ENCODE results near the gene TMBIM4. TPM values are rescaled to one million over a fixed set of nuclear protein-coding genes. Genes with fewer than 3 reads are reported as not detected.

Gene TMBIM4
- total and polyA plus RNA-seq, 2 donors (not counting 3 experiments of a cell fraction or from before 2014, with no cell fraction given): 74.1 to 370 TPM

DNA sequence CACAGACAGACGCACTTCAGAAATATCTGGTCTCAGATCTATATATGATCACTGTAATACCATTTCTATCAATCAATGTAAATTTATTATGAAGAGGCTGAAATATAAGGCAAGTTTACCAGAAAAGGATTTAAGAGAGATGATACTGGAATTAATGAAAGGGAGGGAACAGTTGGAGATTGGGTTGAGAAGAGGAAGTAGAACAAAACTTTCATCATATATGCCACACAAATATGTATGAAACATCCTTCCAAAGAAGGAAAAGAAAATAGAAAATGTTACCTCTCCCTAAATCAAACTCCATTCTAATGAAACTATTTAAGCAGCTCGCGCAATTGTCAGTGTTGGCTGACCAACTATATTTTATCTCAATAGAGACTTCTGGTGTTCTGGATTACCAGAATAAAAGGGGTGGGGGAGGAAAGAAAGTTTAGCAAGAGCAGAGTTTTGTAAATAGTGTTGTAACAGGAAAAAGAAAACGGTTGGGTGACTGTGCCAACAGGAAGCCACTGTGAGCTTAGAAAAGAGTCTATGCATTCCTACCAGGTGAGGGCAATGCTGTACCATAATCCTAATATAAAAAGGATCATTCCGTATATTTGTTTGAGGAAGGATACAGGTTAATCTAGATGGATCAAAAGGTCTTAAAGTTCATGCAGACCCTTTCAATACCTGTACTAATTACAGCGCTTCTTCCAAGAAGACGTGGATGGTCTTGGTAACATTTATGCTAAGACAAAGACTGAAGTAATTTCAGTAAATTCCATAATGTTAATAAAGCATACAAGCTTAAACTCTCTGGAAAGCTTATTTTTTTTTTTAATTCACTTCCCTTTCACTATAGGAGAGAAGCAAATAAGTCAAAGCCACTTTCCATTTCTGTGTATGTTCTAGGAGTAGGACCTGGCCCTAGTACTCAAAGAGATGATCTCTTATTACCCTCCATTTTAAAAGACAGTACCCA, 24.7 kb downstream of the TMBIM4 start:
- Histone ChIP-seq H3K27me3 (ENCODE audit: control insufficient read depth in 2 of 2, insufficient read depth in 2 of 2, low read length in 2 of 2) (no peaks in the 10 kb centered on the region), H4K20me1 (replicated peaks; ENCODE audit: control insufficient read depth, extremely low read depth, insufficient read depth, low read length) (no peaks in the 10 kb centered on the region), H3K9me3 (replicated peaks; ENCODE audit: control insufficient read depth, insufficient read depth, low read length) (peaks cover 6% of the 10 kb centered on the region), H3K4me1 (ENCODE audit: control insufficient read depth, extremely low read depth, insufficient read depth, low read length) (peaks cover 20% of the 10 kb centered on the region), H3K27ac (ENCODE audit: insufficient read depth, low read depth, low read length) (peak overlapping the region; percentile 62), H3K9me1 (replicated peaks; ENCODE audit: control insufficient read depth, extremely low read depth, insufficient read depth, low read length) (no peaks in the 10 kb centered on the region), H3K9ac (replicated peaks; ENCODE audit: extremely low read depth, insufficient read depth, low read length) (peak overlapping the region; percentile 35), H3K36me3 (ENCODE audit: control insufficient read depth in 2 of 2, extremely low read depth in 1 of 2, insufficient read depth in 2 of 2, low read length in 2 of 2) (peaks cover 0 to 4% of the 10 kb centered on the region in 2 experiments), H3K79me2 (ENCODE audit: control insufficient read depth, insufficient read depth, low read length) (peaks cover 4% of the 10 kb centered on the region), H3K4me2 (ENCODE audit: insufficient read depth, low read length) (peak overlapping the region; percentile 94), H3K4me3 (replicated peaks in 1 of 3; ENCODE audit: insufficient read depth in 1 of 3, low read depth in 1 of 3, low read length in 3 of 3) (peak overlapping the region in 1 of 3 experiments; percentile 46), H2AFZ (ENCODE audit: low read depth, low read length) (peak overlapping the region; percentile 49)
- dilution Hi-C loops (cut with MboI; ENCODE audit: extremely low pct_ligation_motif_present, low sequenced_read_pairs) (no loop called here), intact Hi-C loops (cut with micrococcal nuclease) (loop anchor here (1.0 to 5.0 kb wide), 8 partner anchors 24 to 716 kb away; partner anchors contain the start of gene TMBIM4)
- DNase-seq (ENCODE audit: low read depth, low spot score) (peak; percentile 88), FAIRE-seq (peak; percentile 87)
- TF ChIP-seq EZH2 (IDR thresholded peaks at IDR 0.05; ENCODE audit: borderline replicate concordance, low read depth, low read length, severe bottlenecking) (no peak), JUN (IDR thresholded peaks at IDR 0.05; ENCODE audit: borderline replicate concordance, insufficient read depth, insufficient read length, low read depth) (no peak), FOS (IDR thresholded peaks at IDR 0.05; ENCODE audit: borderline replicate concordance, insufficient read depth, low read length) (peak; percentile 28), POLR2A (IDR thresholded peaks at IDR 0.05; ENCODE audit: low read depth, low read length) (peak; percentile 23), POLR2AphosphoS5 (IDR thresholded peaks at IDR 0.05; ENCODE audit: insufficient read depth, low read depth, low read length) (peak; percentile 43), GATA2 (IDR thresholded peaks at IDR 0.05; ENCODE audit: insufficient read depth, insufficient read length, low read depth, low read length) (peak; percentile 9), MYC (IDR thresholded peaks at IDR 0.05; ENCODE audit: low read depth, low read length) (no peak)
- TF ChIP-seq, protein P1, sequence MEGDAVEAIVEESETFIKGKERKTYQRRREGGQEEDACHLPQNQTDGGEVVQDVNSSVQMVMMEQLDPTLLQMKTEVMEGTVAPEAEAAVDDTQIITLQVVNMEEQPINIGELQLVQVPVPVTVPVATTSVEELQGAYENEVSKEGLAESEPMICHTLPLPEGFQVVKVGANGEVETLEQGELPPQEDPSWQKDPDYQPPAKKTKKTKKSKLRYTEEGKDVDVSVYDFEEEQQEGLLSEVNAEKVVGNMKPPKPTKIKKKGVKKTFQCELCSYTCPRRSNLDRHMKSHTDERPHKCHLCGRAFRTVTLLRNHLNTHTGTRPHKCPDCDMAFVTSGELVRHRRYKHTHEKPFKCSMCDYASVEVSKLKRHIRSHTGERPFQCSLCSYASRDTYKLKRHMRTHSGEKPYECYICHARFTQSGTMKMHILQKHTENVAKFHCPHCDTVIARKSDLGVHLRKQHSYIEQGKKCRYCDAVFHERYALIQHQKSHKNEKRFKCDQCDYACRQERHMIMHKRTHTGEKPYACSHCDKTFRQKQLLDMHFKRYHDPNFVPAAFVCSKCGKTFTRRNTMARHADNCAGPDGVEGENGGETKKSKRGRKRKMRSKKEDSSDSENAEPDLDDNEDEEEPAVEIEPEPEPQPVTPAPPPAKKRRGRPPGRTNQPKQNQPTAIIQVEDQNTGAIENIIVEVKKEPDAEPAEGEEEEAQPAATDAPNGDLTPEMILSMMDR (IDR thresholded peaks at IDR 0.05; ENCODE audit: extremely low read depth in 1 of 2, insufficient read depth in 1 of 2, low read depth in 1 of 2, low read length in 2 of 2): peak; percentile 59 to 62
- TF ChIP-seq, protein P2, sequence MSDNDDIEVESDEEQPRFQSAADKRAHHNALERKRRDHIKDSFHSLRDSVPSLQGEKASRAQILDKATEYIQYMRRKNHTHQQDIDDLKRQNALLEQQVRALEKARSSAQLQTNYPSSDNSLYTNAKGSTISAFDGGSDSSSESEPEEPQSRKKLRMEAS (IDR thresholded peaks at IDR 0.05; ENCODE audit: insufficient read depth, insufficient read length): no peak
- CTCF ChIA-PET: interaction anchor here (0.6 to 3.2 kb wide), 44 partner anchors 13 to 716 kb away, joined by 3 to 38 read pairs (median 5); partner anchors contain the start of genes HELB, IRAK3, LLPH and TMBIM4
- BruUV-seq (replicated peaks): no TSS peak
- POLR2A ChIA-PET: interaction anchor here (0.6 to 1.3 kb wide), 3 partner anchors 24 to 592 kb away, joined by 3 to 10 read pairs (median 5); partner anchors contain the start of gene TMBIM4
